ENCODE measurements around the gene PPP1R13B.

Gene PPP1R13B

DNA sequence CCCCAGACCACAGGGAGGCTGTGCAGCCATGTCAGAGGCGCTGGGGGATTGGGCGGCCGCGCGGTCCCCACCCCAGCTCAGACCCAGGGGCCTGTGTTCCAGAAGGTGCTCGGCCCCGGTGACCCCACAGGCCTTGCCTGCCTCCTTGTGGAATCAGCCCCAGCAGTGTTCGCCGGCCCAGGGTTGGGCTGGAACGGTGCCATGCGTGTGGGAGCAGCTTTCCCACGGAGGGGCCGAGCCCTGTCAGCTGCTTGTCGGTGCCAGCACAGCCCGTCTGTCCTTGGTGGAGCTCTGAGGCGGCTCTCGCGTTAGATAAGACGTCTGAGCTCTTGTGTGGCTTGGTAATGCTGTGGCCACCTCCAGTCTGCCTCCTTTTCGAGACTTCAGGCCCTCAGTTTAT is 123.3 kb downstream of the PPP1R13B start:
- Histone ChIP-seq H3K4me1 (peaks cover 5% of the 10 kb centered on the region), H3K27me3 (no peaks in the 10 kb centered on the region), H3K36me3 (peaks cover 9% of the 10 kb centered on the region), H3K4me3 (ENCODE audit: low read depth, low read length) (no peak overlapping the region), H3K9me3 (no peaks in the 10 kb centered on the region)
- peak; percentile 76 for DNase-seq
- TF ChIP-seq, protein P1, sequence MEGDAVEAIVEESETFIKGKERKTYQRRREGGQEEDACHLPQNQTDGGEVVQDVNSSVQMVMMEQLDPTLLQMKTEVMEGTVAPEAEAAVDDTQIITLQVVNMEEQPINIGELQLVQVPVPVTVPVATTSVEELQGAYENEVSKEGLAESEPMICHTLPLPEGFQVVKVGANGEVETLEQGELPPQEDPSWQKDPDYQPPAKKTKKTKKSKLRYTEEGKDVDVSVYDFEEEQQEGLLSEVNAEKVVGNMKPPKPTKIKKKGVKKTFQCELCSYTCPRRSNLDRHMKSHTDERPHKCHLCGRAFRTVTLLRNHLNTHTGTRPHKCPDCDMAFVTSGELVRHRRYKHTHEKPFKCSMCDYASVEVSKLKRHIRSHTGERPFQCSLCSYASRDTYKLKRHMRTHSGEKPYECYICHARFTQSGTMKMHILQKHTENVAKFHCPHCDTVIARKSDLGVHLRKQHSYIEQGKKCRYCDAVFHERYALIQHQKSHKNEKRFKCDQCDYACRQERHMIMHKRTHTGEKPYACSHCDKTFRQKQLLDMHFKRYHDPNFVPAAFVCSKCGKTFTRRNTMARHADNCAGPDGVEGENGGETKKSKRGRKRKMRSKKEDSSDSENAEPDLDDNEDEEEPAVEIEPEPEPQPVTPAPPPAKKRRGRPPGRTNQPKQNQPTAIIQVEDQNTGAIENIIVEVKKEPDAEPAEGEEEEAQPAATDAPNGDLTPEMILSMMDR (IDR thresholded peaks at IDR 0.05; ENCODE audit: low read depth, low read length): peak; percentile 29; the same call in 1 of the 2 replicates

DNA sequence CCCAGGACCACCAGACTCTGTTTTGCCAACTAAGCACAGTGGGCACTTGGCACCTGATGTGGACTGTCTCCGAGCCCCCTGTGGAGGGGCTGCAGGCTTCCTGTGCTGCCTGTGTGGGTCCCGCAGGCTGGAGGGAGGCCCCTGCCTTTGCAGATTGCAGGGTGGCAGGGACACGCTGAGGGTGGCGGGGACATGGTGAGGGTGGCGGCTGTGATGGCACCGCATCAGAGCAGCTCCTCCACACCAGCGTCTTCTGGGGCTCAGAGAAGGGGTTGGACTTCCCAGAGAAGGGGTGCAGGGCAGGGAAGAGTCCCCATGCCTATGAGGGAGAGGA is 123.7 kb downstream of the PPP1R13B start:
- Histone ChIP-seq H3K4me1 (peaks cover 5% of the 10 kb centered on the region), H3K36me3 (peaks cover 9% of the 10 kb centered on the region), H3K27me3 (no peaks in the 10 kb centered on the region), H3K9me3 (no peaks in the 10 kb centered on the region), H3K4me3 (ENCODE audit: low read depth, low read length) (no peak overlapping the region)
- DNase-seq: no peak
- TF ChIP-seq, protein P1 (IDR thresholded peaks at IDR 0.05; ENCODE audit: low read depth, low read length): no peak

DNA sequence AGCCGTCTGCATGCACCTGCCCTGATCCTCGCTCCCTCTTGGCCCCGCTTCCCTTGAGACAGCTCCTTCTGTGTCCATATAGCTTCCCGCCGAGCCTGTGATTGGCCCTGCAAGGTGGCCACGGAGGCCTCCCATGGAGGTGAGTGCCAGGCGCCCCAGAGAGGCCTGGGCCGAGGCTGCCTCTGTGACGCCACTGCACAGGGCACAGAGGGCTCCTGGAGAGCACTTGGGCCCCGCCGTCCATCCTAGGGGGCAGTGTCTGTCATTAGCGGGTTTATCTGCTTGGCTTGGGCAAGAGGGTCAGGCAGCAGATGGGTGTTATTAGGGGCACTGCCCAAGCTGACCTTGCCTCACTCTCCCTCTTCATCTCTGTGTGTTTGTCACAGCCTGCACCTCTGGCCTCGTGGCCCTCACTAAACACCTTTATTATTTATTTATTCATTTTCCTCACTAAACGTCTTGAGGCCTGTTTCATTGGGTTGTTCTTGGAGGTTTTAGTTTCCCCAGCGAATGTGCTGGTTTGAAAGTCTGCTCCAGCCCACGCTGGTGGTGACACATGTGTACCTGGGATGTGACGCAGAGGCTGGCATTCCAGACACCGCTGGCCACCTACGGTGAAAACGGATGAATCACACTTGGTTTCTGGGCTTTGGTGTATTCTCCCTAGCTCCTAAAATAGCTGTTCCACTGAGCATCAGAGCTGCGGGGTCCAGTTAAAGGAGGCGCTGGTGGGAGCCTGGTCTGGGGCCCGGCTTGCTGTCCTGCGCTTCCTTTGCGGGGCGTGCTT is 125.8 kb downstream of the PPP1R13B start:
- Histone ChIP-seq H3K27me3 (no peaks in the 10 kb centered on the region), H3K9me3 (no peaks in the 10 kb centered on the region), H3K4me3 (ENCODE audit: low read depth, low read length) (no peak overlapping the region), H3K4me1 (peaks cover 5% of the 10 kb centered on the region; the same call in 1 of the 2 replicates), H3K36me3 (peaks cover 4% of the 10 kb centered on the region; the same call in 1 of the 2 replicates)
- no peak for DNase-seq
- TF ChIP-seq, protein P1 (IDR thresholded peaks at IDR 0.05; ENCODE audit: low read depth, low read length): no peak

DNA sequence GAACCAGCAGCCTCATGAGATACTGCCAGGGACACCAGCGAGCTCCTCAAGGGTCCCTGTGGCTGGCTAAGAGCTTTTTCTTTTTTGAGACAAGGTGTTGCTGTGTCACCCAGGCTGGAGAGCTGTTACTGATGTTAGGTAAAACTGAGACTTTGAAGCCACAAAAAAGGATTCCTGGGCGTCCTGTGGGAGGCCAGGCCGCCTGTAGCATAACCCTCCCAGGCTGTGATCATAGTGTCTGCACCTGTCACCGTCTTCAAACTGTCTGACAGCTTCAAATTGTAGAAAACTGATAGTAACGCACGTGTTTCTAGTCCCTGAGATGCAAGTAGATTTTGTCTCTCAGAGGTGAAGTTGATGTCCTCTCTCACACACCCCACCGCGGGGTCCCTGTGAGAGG is 127.6 kb downstream of the PPP1R13B start:
- TF ChIP-seq, protein P1 (IDR thresholded peaks at IDR 0.05; ENCODE audit: low read depth, low read length): no peak
- H3K4me3 ChIP-seq (ENCODE audit: low read depth, low read length): no peak overlapping the region
- no peaks in the 10 kb centered on the region for H3K36me3 ChIP-seq
- no peaks in the 10 kb centered on the region for H3K9me3 ChIP-seq
- DNase-seq: no peak
- no peaks in the 10 kb centered on the region for H3K27me3 ChIP-seq
- H3K4me1 ChIP-seq: peaks cover 5% of the 10 kb centered on the region; the same call in 1 of the 2 replicates

DNA sequence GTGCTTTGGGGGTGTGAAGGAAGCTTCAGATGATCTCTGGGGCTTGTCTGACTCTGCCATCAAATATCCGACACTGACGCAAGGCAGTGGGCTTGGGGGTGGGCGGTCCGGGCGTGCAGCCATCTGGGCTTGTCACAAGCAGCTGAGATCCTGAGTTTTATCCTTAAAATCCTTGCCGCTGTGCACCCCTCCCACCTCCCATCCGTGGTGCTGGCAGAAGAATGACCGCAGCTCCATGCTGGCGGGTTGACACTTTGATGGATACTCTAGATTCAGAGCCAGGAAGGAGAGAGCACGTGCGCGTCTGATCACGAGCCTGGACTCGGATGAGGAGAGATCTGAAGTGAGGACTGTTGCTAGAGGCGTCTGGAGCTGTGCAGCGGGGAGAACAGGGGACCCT is 128.8 kb downstream of the PPP1R13B start:
- H3K9me3 ChIP-seq: no peaks in the 10 kb centered on the region
- H3K36me3 ChIP-seq: no peaks in the 10 kb centered on the region
- no peaks in the 10 kb centered on the region for H3K27me3 ChIP-seq
- no peak overlapping the region for H3K4me3 ChIP-seq (ENCODE audit: low read depth, low read length)
- no peak for DNase-seq
- H3K4me1 ChIP-seq: no peaks in the 10 kb centered on the region; the same call in 1 of the 2 replicates
- TF ChIP-seq, protein P1 (IDR thresholded peaks at IDR 0.05; ENCODE audit: low read depth, low read length): no peak

DNA sequence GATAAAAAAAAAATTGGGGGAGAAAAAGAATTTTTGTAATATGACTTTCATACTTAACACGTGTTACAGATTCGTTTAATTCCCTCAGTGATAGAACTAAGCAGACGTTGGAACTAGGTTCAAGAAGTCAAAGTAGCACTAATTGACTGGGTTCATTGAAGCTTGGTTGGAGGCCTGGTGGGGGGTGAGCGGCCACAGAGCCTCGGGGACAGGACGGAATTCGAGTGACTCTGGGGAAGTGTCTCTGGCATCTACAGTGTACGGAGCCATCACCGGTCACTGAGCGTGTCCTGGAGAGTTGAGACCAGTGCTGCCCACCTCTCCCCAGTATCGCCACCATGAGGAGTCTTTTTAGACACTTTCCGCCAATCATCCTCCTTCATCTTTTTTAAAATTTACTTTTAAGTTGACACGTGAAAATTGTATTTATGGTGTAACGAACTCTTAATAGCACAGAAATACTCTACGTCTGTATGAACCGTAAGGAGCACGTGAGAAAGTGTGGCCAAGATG is 130.4 kb downstream of the PPP1R13B start:
- Histone ChIP-seq H3K9me3 (no peaks in the 10 kb centered on the region), H3K36me3 (peaks cover 5% of the 10 kb centered on the region; the same call in 1 of the 2 replicates), H3K4me1 (no peaks in the 10 kb centered on the region; the same call in 1 of the 2 replicates), H3K4me3 (ENCODE audit: low read depth, low read length) (peak overlapping the region; percentile 76), H3K27me3 (no peaks in the 10 kb centered on the region)
- TF ChIP-seq, protein P1 (IDR thresholded peaks at IDR 0.05; ENCODE audit: low read depth, low read length): no peak
- DNase-seq: no peak

Measured in BE2C (cell line).